Esophagus muscularis mucosa (tissue), 3 donors: Measurements from ENCODE around the gene NPIPB9.
"Not testable (repeated sequence)": the region's sequence is repeated elsewhere in the genome, so short reads cannot be mapped to it uniquely, and the experiment has no call there.

ENCODE experiments used
- CTCF ChIP-seq, 3 experiments: fragments of 200-600 bp in 2 of 3; fragments of 450-650 bp in 1 of 3; sonication (generic) in 2 of 3; IDR thresholded peaks; one replicate each; pipeline ENCODE4 v1.5.1; 2017 to 2019; ENCODE audit warnings: antibody characterized with exemption in 3 of 3, mild to moderate bottlenecking in 2 of 3, moderate library complexity in 1 of 3
- POLR2A ChIP-seq: fragments of 450-650 bp; IDR thresholded peaks from one replicate; pipeline ENCODE4 v1.6.1; 2017; ENCODE audit warnings: antibody characterized with exemption, moderate library complexity, mild to moderate bottlenecking, low read depth
- POLR2AphosphoS5 ChIP-seq, 2 donors: sonication (generic); formaldehyde crosslinking; IDR thresholded peaks; one replicate each; pipeline ENCODE4 v1.6.1; 2017; ENCODE audit warnings: antibody characterized with exemption in 2 of 2

- TF ChIP-seq CTCF (IDR thresholded peaks at IDR 0.05); POLR2A; POLR2AphosphoS5 (IDR thresholded peaks at IDR 0.05): not testable (repeated sequence)
Observed at GRCh38 chr16:28704246-28704645, 47.3 kb upstream of the NPIPB9 start.
